Loucy (cell line): ENCODE measurements around the gene LYPD1.

Experiments used
- H2AFZ ChIP-seq: fragments of 200-600 bp; sonication (generic); 2 replicates; pipeline ENCODE4 v1.6.0; 2016; ENCODE audit warnings: antibody characterized with exemption, mild to moderate bottlenecking, low read length, moderate library complexity
- H3F3A ChIP-seq: fragments of 200-600 bp; 2 replicates; pipeline ENCODE4 v1.6.0; 2016; ENCODE audit warnings: antibody characterized with exemption, low read depth, mild to moderate bottlenecking
- H3K27me3 ChIP-seq: fragments of 200-600 bp; sonication (generic); 2 replicates; pipeline ENCODE4 v1.6.1; 2014; ENCODE audit warnings: low read length, mild to moderate bottlenecking; ENCODE audit not compliant: insufficient read depth, poor library complexity, severe bottlenecking
- H3K36me3 ChIP-seq: fragments of 200-600 bp; sonication (generic); 2 replicates; pipeline ENCODE4 v1.6.1; 2016; ENCODE audit warnings: low read length; ENCODE audit not compliant: insufficient read depth
- H3K4me1 ChIP-seq: fragments of 200-600 bp; sonication (generic); 2 replicates; pipeline ENCODE4 v1.5.1; 2014; ENCODE audit warnings: low read length, mild to moderate bottlenecking; ENCODE audit not compliant: insufficient read depth, poor library complexity, severe bottlenecking
- H3K4me2 ChIP-seq: fragments of 200-600 bp; sonication (generic); 2 replicates; pipeline ENCODE4 v1.6.0; 2014; ENCODE audit warnings: antibody characterized with exemption, low read length, low read depth, mild to moderate bottlenecking; ENCODE audit not compliant: poor library complexity, severe bottlenecking
- H3K4me3 ChIP-seq: fragments of 200-600 bp; sonication (generic); 2 replicates; pipeline ENCODE4 v1.5.1; 2014; ENCODE audit warnings: low read length, mild to moderate bottlenecking, mixed read lengths; ENCODE audit not compliant: poor library complexity, severe bottlenecking
- H3K79me2 ChIP-seq: fragments of 200-600 bp; sonication (generic); 2 replicates; pipeline ENCODE4 v1.6.1; 2014; ENCODE audit warnings: low read length; ENCODE audit not compliant: insufficient read depth
- H3K9ac ChIP-seq: fragments of 200-600 bp; sonication (generic); 2 replicates; pipeline ENCODE4 v1.6.0; 2014; ENCODE audit warnings: mild to moderate bottlenecking, low read depth, low read length, moderate library complexity; ENCODE audit not compliant: poor library complexity, severe bottlenecking
- H3K9me2 ChIP-seq: fragments of 200-600 bp; sonication (generic); replicated peaks from 2 replicates; pipeline ENCODE4 v1.6.1; 2016; ENCODE audit warnings: low read depth, low read length, mixed read lengths
- H3K9me3 ChIP-seq: fragments of 200-600 bp; sonication (generic); 2 replicates; pipeline ENCODE4 v1.6.1; 2014; ENCODE audit warnings: mild to moderate bottlenecking, antibody characterized with exemption, low read length, low read depth; ENCODE audit not compliant: insufficient read depth
- H4K20me1 ChIP-seq: fragments of 200-600 bp; sonication (generic); 2 replicates; pipeline ENCODE4 v1.6.0; 2014; ENCODE audit warnings: antibody characterized with exemption, low read length, mild to moderate bottlenecking; ENCODE audit not compliant: insufficient read depth, poor library complexity, severe bottlenecking
- CTCF ChIP-seq: fragments of 200-600 bp; sonication (generic); conservative IDR thresholded peaks from 2 replicates; pipeline ENCODE4 v1.5.1; 2014; ENCODE audit warnings: mild to moderate bottlenecking, antibody characterized with exemption, low read length
- EZH2phosphoT487 ChIP-seq: fragments of 200-600 bp; IDR thresholded peaks from 2 replicates; pipeline ENCODE4 v1.6.1; 2018; ENCODE audit warnings: antibody characterized with exemption, mild to moderate bottlenecking, moderate library complexity, borderline replicate concordance

LYPD1 gene

GRCh38 chr2:132633635-132634034 lies 36.4 kb downstream of the LYPD1 start:
- no peaks in the 10 kb centered on the region for H3K9me2 ChIP-seq
- no peaks in the 10 kb centered on the region for H3K36me3 ChIP-seq
- H3K4me1 ChIP-seq: no peaks in the 10 kb centered on the region
- no peak overlapping the region for H2AFZ ChIP-seq
- H3K9ac ChIP-seq: no peak overlapping the region
- H3K27me3 ChIP-seq: no peaks in the 10 kb centered on the region
- H3K79me2 ChIP-seq: no peaks in the 10 kb centered on the region
- H3F3A ChIP-seq: no peaks in the 10 kb centered on the region
- H3K9me3 ChIP-seq: 0 out of 2 replicates have a peak, but pooled peaks cover 4% of the 10 kb centered on the region
- H4K20me1 ChIP-seq: no peaks in the 10 kb centered on the region
- H3K4me3 ChIP-seq: no peak overlapping the region
- H3K4me2 ChIP-seq: no peak overlapping the region
- TF ChIP-seq EZH2phosphoT487 (no peak), CTCF (no peak)

GRCh38 chr2:132632000-132632649 lies 37.9 kb downstream of the LYPD1 start:
- no peak for TF ChIP-seq CTCF
- TF ChIP-seq EZH2phosphoT487: no peak
- no peaks in the 10 kb centered on the region for H3K27me3 ChIP-seq
- no peaks in the 10 kb centered on the region for H3F3A ChIP-seq
- no peaks in the 10 kb centered on the region for H3K9me2 ChIP-seq
- H3K79me2 ChIP-seq: no peaks in the 10 kb centered on the region
- H4K20me1 ChIP-seq: no peaks in the 10 kb centered on the region
- no peaks in the 10 kb centered on the region for H3K4me1 ChIP-seq
- H3K4me2 ChIP-seq: no peak overlapping the region
- 0 out of 2 replicates have a peak, but pooled peaks cover 4% of the 10 kb centered on the region for H3K9me3 ChIP-seq
- no peak overlapping the region for H3K4me3 ChIP-seq
- H2AFZ ChIP-seq: no peak overlapping the region
- no peak overlapping the region for H3K9ac ChIP-seq
- H3K36me3 ChIP-seq: no peaks in the 10 kb centered on the region

- H3K27me3 ChIP-seq: no peaks in the 10 kb centered on the region
- no peaks in the 10 kb centered on the region for H3F3A ChIP-seq
- H3K4me1 ChIP-seq: no peaks in the 10 kb centered on the region
- no peaks in the 10 kb centered on the region for H3K9me2 ChIP-seq
- no peak overlapping the region for H3K4me2 ChIP-seq
- H2AFZ ChIP-seq: no peak overlapping the region
- no peaks in the 10 kb centered on the region for H4K20me1 ChIP-seq
- H3K4me3 ChIP-seq: no peak overlapping the region
- H3K79me2 ChIP-seq: no peaks in the 10 kb centered on the region
- H3K36me3 ChIP-seq: no peaks in the 10 kb centered on the region
- TF ChIP-seq EZH2phosphoT487 (no peak), CTCF (no peak)
- 0 out of 2 replicates have a peak, but pooled peaks cover 4% of the 10 kb centered on the region for H3K9me3 ChIP-seq
- H3K9ac ChIP-seq: no peak overlapping the region
Measured at GRCh38 chr2:132627536-132627935, 42.5 kb downstream of the LYPD1 start.
